ENCODE data around the gene PTPRG.
"Not testable (repeated sequence)": the region's sequence is repeated elsewhere in the genome, so short reads cannot be mapped to it uniquely, and the experiment has no call there.

The PTPRG gene

GRCh38 chr3:61686228-61686648, 124.9 kb downstream of the PTPRG start:
- DNase-seq (ENCODE audit: low read depth) = no peak

DNA sequence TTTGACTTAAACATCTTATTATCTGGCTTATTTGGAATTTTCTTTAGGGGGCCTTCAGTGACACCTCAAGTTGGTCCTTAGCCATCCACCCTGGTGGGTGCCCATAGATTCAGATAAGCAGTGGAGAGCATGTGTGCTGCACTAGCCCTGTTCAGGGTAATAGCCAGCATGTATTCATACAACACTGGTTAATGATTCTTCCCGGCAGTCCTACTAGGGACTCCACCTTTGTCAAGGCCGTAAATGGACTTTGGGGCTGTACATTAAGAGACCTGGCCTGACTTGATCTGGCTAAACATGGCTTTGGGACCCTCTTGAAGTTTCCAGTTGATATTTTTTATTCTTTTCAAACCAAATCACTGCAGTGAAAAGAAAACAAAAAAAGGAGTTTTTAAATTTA, 125.8 kb downstream of the PTPRG start:
- DNase-seq (ENCODE audit: low read depth) = no peak

GRCh38 chr3:61687663-61688306, 126.4 kb downstream of the PTPRG start:
- DNase-seq (ENCODE audit: low read depth) = no peak

DNA sequence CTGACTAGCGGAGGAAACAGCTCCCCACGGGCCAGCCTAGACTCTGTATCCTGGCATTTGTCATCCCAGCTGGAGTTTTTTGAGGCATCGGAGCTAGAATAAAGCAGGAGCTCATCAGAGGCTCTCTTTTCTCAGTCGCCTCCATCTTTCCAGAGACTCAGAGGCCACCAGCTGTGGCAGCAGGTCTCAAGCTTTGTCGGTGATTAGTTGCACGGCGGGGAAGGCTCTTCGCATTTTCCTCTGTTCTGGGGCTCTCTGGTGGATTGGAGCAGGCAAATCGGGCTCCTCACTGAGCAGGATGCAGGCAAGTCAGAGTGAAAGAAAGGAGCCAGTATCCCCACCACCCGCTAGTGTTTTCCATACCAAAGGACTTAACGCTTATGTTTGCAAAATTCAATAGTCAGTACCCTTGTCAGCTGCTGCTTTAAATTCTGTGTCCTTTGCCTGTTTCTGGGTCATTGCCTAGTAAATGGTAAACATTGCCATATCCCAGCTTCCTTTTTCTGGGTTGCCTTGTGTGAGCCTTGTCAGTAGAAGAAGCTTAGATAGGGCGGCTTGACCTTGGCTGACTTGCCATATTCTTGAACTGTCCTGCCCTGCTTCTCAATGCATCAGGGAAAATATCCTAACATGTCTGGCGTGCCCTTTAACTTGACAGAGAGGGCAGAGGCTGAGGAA, 127.1 kb downstream of the PTPRG start:
- no peak for DNase-seq (ENCODE audit: low read depth)

GRCh38 chr3:61690016-61690415, 128.6 kb downstream of the PTPRG start:
- DNase-seq (ENCODE audit: low read depth) = no peak

DNA sequence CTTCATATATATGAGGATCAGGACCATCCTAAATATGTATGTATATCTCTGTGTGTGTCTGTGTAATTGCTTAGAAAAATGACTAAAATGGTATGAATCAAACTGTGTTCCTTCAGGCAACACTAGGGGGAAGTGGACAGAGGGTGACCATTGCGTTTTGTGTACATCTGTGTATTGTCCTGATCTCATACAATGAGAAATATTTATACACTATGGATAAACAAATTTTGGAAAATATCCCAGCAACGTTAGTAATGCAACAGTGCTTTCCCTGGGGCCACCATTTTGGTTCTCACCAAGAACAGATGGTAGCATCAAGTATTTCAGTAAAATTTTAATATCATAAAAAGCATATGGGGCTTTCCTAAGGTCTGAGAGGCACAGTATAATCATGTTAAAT, 130.1 kb downstream of the PTPRG start:
- DNase-seq (ENCODE audit: low read depth) = no peak

- no peak for DNase-seq (ENCODE audit: low read depth)
Observed at GRCh38 chr3:61697301-61697700, 135.9 kb downstream of the PTPRG start.

- not testable (repeated sequence) for DNase-seq (ENCODE audit: low read depth)
Observed at GRCh38 chr3:61698278-61699072, 137.1 kb downstream of the PTPRG start.

DNA sequence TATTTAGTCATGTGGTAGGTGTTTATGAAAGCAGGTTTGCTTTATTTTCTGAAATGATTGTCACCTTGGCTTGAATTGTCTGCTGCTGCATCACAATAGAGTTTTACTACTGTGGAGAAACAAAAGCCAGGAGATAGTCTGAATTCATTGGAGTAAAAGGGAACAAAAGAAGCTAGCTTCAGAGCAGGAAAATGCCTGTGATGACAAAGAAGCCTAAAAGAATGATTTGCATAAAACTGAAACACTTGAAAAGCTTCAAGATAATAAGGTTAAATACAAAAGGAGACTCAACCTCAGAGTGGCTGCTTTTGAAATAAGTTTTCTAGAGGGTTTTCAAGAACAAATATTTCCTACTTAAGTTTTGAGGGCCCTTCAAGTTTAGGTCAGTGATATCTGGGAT, 138.3 kb downstream of the PTPRG start:
- no peak for DNase-seq (ENCODE audit: low read depth)

DNA sequence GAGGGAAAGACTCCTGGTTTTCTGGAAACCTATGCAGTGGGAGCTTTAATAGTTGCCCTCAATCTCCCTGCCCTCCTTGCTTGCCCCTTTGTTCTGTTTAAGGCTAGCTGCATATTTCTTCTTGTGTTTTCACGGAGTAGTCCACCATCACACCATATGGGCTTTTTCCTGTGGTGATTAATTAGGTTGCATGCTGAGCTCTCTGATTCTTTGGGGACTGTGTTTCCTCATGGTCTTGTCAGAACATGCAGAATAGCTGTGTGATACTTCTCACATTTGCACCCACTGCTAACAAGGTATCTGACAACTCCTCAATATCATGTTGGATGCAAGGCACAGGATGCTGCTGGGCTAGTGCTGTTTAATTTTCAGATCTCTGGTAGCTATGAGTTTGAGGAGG, 139.6 kb downstream of the PTPRG start:
- DNase-seq (ENCODE audit: low read depth) = no peak

DNA sequence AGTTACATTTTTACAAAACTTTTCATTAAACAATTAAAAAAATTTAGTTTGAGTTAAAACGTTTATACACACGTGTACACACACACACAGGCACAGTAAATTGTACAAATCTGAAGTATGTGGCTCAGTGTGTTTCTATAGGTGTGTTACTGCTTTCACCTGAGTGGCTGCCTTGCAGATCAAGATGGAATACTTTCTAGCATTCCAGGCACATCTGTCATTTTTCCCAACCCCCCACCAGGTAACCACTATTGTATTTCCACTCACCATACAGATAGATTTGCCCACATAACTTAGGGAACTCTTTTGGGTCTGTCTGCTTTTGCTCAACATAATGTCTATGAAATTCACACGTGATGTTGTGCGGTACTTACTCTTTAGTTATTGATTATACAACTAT, 141.1 kb downstream of the PTPRG start:
- DNase-seq (ENCODE audit: low read depth) = no peak

DNA sequence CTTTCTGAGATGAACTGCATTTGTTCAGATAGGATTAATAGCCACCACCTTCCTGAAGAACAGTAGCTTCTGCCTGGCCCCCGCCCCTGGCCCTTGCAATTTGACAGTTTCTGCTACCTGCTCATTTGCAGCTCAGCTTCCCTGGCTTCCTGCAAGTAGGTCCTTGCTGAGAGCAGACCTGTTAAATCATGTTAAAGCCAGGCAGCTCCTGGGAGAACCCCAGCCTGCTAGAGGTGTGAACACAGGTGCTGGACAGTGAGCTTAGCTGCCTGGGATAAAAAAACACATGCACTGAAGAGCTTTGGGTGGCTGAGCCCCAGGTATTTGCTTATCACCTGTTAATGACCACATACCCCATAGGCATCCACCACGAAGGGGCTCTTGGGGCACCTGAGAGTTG, 143.4 kb downstream of the PTPRG start:
- DNase-seq (ENCODE audit: low read depth) = no peak

GRCh38 chr3:61707492-61707891, 146.1 kb downstream of the PTPRG start:
- DNase-seq (ENCODE audit: low read depth) = no peak

GRCh38 chr3:61710920-61711319, 149.5 kb downstream of the PTPRG start:
- DNase-seq (ENCODE audit: low read depth) = not testable (repeated sequence)

- no peak for DNase-seq (ENCODE audit: low read depth)
Observed at GRCh38 chr3:61714225-61714624, 152.9 kb downstream of the PTPRG start.

DNA sequence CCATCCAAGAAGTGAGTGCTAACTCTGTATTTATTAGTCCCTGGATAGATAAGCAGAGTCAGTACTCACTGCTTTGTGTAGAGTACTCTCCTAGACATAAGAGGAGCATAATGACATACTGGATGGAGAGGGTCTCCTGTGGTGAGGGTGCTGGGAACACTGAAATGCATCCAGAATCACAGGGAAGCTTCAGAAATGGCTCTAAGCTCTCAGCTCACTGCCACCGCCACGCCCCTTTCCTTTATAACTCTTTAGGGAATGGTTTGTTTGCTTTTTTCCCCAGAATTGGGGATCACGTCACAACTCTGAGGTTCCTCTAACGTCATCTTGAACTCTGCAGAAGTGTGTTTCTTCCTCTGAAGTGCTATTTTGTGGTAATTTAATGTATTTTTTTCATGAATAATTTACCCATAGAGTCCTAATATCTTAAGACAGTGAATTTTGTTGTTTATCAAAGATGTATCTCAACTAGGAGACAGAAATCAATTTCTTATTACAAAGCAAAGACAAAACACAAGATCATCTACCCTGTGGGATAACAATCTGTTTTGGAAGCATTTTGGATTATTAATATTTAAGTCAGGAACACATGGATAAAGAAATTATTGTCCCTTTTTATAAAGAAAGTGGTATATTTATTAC, 154.6 kb downstream of the PTPRG start:
- no peak for DNase-seq (ENCODE audit: low read depth)

- DNase-seq (ENCODE audit: low read depth) = not testable (repeated sequence)
Observed at GRCh38 chr3:61716693-61717092, 155.3 kb downstream of the PTPRG start.

- no peak for DNase-seq (ENCODE audit: low read depth)
Observed at GRCh38 chr3:61718565-61718964, 157.2 kb downstream of the PTPRG start.

DNA sequence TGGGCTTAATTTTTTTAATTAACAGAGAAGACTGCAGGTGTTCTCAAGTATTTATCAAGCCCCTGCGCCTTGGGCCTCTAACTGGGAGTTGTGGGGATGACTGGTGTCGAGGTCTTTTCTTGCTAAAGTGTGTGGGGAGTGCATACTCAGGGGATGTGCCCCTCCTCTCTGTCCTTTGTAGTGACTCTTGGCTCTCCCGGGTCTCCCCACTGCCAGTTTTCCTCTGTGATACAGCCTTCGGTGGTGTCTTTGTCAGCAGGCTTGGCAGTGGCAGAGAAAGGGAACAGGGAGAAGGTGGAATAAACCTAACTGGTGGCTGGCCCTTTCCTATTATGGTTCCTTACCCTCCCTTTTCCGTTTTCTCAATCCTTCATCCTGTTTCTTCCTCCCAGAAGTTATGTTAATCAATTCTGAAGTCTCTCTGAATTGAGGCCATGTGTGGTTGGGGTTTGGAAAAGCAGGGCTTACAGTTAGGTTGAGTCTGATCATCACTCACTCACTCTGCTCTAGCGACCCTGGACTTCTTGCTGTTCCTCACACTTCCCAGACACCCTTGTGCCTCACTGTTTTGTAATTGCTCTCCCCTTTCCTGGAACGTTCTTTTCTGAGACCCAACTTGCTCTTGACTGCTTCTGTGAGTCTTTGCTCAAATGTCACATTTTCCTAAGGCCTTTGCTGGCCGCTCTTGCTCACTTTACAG, 158.1 kb downstream of the PTPRG start:
- DNase-seq (ENCODE audit: low read depth) = no peak

- DNase-seq (ENCODE audit: low read depth) = no peak
Observed at GRCh38 chr3:61723038-61723437, 161.7 kb downstream of the PTPRG start.

DNA sequence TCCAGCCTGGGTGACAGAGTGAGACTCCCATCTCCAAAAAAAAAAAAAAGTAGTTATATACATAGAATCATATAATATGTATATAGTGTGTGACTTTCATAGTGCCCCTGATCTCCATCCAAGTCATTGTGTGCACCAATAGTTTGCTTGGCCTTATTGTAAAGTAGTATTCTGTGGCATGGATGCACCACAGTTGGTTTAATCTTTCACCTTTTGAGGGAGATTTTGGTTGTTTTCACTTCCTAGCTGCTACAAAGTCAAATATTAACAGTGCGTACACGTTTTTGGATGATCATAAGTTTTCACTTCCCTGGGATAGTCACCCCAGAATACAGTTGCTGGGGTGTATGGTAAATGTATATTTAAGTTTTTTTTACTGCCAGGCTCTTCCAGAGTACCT, 162.8 kb downstream of the PTPRG start:
- no peak for DNase-seq (ENCODE audit: low read depth)

DNA sequence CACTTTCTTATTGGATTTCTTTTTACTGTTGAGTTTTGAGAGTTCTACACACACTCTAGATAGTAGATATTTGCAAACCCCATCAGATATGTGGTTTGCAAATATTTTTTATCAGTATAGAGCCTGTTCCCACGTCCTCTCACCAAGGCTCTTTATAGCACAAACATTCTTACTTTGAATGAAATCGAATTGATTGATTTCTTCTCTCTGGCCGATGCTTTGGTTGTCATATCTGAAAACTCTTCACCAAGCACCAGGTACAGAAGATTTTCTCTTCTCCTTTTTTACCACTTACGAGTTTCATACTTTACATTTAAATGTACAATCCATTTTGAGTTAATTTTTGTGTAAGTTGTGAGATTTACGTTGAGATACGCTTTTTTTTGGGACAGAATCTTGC, 163.4 kb downstream of the PTPRG start:
- no peak for DNase-seq (ENCODE audit: low read depth)

Measured in stimulated activated CD8-positive, alpha-beta memory T cell treated with anti-CD3 and anti-CD28 coated beads, Interleukin-15, amount 100 ng/mL, for 24 hours (primary cell).